Measurements from ENCODE around the gene PEX7.

PEX7 gene

GRCh38 chr6:136886091-136886490, 63.7 kb downstream of the PEX7 start:
- Histone ChIP-seq H3K36me3 (ENCODE audit: insufficient read depth) (no peaks in the 10 kb centered on the region), H4K20me1 (ENCODE audit: insufficient read depth) (no peaks in the 10 kb centered on the region), H3K4me2 (no peak overlapping the region), H3K4me3 (IDR thresholded peaks at IDR 0.05; ENCODE audit: insufficient read depth, low read depth, low read length) (no peak overlapping the region), H3K4me1 (ENCODE audit: low read depth, poor library complexity, severe bottlenecking) (no peaks in the 10 kb centered on the region), H3K27me3 (ENCODE audit: insufficient read depth, low read depth) (no peaks in the 10 kb centered on the region), H3K79me2 (ENCODE audit: insufficient read depth, low read depth) (no peaks in the 10 kb centered on the region), H3K27ac (no peak overlapping the region), H3K9ac (no peak overlapping the region), H2AFZ (ENCODE audit: low read depth) (no peak overlapping the region)
- no peak for TF ChIP-seq CTCF (conservative IDR thresholded peaks at IDR 0.05; ENCODE audit: low read depth, low read length)

- Histone ChIP-seq H3K27ac (no peak overlapping the region), H3K4me3 (IDR thresholded peaks at IDR 0.05; ENCODE audit: insufficient read depth, low read depth, low read length) (no peak overlapping the region), H2AFZ (ENCODE audit: low read depth) (no peak overlapping the region), H3K27me3 (ENCODE audit: insufficient read depth, low read depth) (no peaks in the 10 kb centered on the region), H3K79me2 (ENCODE audit: insufficient read depth, low read depth) (no peaks in the 10 kb centered on the region), H3K4me2 (no peak overlapping the region), H3K4me1 (ENCODE audit: low read depth, poor library complexity, severe bottlenecking) (no peaks in the 10 kb centered on the region), H3K9ac (no peak overlapping the region), H3K36me3 (ENCODE audit: insufficient read depth) (no peaks in the 10 kb centered on the region), H4K20me1 (ENCODE audit: insufficient read depth) (no peaks in the 10 kb centered on the region)
- TF ChIP-seq CTCF (conservative IDR thresholded peaks at IDR 0.05; ENCODE audit: low read depth, low read length), result no peak
These were observed 65.6 kb downstream of the PEX7 start for GRCh38 chr6:136887953-136888352.

DNA sequence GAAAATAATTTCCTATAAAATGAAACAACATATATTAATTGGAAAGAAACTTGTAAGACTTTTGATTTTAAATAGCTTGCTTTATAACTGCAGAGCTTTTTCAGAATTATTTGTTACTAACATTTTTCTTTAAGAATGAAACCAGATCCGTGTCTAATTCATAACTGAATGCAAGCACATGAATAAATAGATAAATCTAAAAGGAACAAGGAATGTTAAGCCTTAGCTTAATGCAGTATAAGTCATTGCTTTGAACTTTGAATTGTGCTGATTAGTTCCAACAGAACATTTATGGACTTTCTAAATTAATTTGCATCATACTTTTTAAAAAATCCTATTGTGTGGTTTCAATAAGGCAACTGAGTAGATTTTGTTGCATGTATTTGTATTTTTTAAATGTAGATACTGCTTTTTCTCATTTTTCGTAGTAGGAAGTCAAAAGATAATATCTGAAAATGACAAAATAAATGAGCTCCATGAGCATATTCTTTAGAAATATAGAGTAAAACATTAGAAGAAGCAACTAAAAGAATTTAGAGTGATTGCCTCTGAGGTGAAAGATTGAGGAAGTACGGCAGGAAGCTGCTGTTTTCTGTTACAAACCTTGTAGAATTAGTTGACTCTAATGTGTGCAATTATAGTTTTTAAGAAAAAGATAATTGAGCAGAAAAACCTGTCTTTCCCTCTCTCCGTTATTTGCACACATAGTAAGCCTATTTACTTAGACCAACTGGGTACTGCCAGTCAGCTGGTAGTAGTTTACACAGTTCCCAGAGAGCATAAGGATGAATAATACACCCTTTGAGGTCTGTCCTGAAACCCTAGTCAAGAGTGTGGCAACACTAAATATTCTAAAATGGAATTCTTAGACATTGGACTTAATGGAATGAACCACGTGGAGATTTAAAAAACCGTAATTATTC, 67.1 kb downstream of the PEX7 start:
- Histone ChIP-seq H3K27ac (no peak overlapping the region), H3K4me3 (IDR thresholded peaks at IDR 0.05; ENCODE audit: insufficient read depth, low read depth, low read length) (no peak overlapping the region), H3K4me2 (no peak overlapping the region), H3K36me3 (ENCODE audit: insufficient read depth) (no peaks in the 10 kb centered on the region), H3K4me1 (ENCODE audit: low read depth, poor library complexity, severe bottlenecking) (no peaks in the 10 kb centered on the region), H4K20me1 (ENCODE audit: insufficient read depth) (no peaks in the 10 kb centered on the region), H2AFZ (ENCODE audit: low read depth) (no peak overlapping the region), H3K27me3 (ENCODE audit: insufficient read depth, low read depth) (no peaks in the 10 kb centered on the region), H3K79me2 (ENCODE audit: insufficient read depth, low read depth) (no peaks in the 10 kb centered on the region), H3K9ac (no peak overlapping the region)
- TF ChIP-seq CTCF (conservative IDR thresholded peaks at IDR 0.05; ENCODE audit: low read depth, low read length), result no peak

DNA sequence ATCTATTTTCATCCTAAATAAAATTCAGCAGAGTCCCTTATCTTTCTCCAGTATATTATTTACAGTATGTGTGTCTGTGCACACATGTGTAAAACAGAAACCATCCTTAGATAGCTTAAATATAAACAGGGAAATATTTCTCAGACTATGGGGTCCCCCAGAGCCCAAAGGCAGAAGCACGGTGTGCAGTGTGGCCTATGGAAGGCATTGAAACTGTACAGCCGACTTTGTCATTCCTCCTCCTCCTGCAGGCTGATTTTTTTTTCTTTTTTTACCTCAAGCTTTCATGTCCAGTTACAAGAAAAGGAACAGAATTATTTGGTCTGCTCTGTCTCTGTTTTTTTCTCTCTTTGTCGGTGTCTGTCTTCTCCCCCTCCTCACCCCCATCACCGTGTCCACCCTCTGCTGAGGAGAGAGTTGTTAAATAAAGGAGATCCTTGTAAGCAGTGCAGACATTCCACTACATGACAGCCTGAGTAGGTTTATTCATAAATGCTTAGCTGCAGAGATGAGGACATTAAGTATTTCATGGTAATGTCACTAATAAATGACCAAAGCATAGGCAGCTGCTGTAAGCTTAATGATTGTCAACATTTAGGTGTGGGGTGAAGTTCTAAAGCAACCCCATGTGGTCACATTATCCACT, 67.9 kb downstream of the PEX7 start:
- Histone ChIP-seq H3K4me3 (IDR thresholded peaks at IDR 0.05; ENCODE audit: insufficient read depth, low read depth, low read length) (no peak overlapping the region), H3K79me2 (ENCODE audit: insufficient read depth, low read depth) (no peaks in the 10 kb centered on the region), H4K20me1 (ENCODE audit: insufficient read depth) (no peaks in the 10 kb centered on the region), H3K9ac (no peak overlapping the region), H3K4me1 (ENCODE audit: low read depth, poor library complexity, severe bottlenecking) (no peaks in the 10 kb centered on the region), H3K36me3 (ENCODE audit: insufficient read depth) (no peaks in the 10 kb centered on the region), H3K27ac (no peak overlapping the region), H3K4me2 (no peak overlapping the region), H3K27me3 (ENCODE audit: insufficient read depth, low read depth) (no peaks in the 10 kb centered on the region), H2AFZ (ENCODE audit: low read depth) (no peak overlapping the region)
- no peak for TF ChIP-seq CTCF (conservative IDR thresholded peaks at IDR 0.05; ENCODE audit: low read depth, low read length)
